ENCODE results near the gene SPSB4. TPM values are rescaled to one million over a fixed set of nuclear protein-coding genes. Genes with fewer than 3 reads are reported as not detected.

SPSB4 gene
- total RNA-seq, 1 donor from 2014 or later, result 0.26 TPM

DNA sequence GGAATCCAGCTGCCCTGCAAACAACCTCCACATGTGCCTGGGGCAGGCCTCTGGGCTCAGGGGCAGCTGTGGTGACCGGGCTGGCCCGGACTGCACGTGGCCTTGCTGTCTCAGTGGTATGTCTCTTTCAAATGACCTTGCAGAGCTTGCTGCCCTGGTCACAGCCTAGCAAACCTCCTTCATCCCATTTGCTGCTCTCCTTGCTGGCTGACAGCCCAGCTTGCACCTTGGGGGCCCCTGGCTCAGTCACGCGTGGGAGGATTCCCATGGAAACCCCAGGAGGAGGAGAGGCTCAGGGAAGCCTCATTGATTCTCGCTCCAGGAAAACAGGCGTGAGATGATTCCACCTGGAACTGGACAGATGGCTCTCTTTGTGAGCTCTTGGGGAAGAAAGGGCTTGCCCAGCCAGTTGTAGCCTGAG is 5.6 kb downstream of the SPSB4 start:
- Histone ChIP-seq H3K36me3 (ENCODE audit: control insufficient read depth, insufficient read depth, low read length) (no peaks in the 10 kb centered on the region), H3K27me3 (ENCODE audit: control insufficient read depth, insufficient read depth, low read length) (peaks cover 11% of the 10 kb centered on the region), H3K4me3 (ENCODE audit: low read depth, low read length) (no peak overlapping the region)
- FAIRE-seq (no peak), DNase-seq (ENCODE audit: low read depth) (no peak)
- TF ChIP-seq, protein P1, sequence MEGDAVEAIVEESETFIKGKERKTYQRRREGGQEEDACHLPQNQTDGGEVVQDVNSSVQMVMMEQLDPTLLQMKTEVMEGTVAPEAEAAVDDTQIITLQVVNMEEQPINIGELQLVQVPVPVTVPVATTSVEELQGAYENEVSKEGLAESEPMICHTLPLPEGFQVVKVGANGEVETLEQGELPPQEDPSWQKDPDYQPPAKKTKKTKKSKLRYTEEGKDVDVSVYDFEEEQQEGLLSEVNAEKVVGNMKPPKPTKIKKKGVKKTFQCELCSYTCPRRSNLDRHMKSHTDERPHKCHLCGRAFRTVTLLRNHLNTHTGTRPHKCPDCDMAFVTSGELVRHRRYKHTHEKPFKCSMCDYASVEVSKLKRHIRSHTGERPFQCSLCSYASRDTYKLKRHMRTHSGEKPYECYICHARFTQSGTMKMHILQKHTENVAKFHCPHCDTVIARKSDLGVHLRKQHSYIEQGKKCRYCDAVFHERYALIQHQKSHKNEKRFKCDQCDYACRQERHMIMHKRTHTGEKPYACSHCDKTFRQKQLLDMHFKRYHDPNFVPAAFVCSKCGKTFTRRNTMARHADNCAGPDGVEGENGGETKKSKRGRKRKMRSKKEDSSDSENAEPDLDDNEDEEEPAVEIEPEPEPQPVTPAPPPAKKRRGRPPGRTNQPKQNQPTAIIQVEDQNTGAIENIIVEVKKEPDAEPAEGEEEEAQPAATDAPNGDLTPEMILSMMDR (IDR thresholded peaks at IDR 0.05; ENCODE audit: insufficient read depth, low read length, severe bottlenecking), result no peak

DNA sequence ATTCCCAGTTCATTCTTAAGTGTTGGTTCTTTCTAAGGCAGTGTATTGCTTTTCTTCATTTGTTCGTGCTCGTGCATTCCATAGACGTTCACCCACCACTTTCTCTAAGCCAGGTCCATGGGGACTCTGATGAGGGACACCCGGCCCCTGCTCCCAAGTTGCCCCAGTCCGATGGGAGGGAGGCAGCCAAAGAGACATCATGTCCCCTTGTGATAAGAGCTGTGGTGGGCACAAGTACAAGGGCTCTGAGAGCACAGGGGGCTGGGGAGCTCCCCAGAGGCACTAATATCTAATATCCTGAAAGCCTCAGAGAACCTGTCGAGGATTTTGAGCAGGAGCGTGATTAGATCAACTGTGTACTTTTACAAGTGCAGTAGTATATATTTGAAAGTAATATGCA is 6.3 kb downstream of the SPSB4 start:
- H3K27me3 ChIP-seq (ENCODE audit: control insufficient read depth, insufficient read depth, low read length), result peaks cover 6% of the 10 kb centered on the region
- H3K4me3 ChIP-seq (ENCODE audit: low read depth, low read length), result no peak overlapping the region
- TF ChIP-seq, protein P1 (IDR thresholded peaks at IDR 0.05; ENCODE audit: insufficient read depth, low read length, severe bottlenecking), result no peak
- H3K36me3 ChIP-seq (ENCODE audit: control insufficient read depth, insufficient read depth, low read length), result no peaks in the 10 kb centered on the region
- DNase-seq (ENCODE audit: low read depth) (no peak), FAIRE-seq (no peak)

DNA sequence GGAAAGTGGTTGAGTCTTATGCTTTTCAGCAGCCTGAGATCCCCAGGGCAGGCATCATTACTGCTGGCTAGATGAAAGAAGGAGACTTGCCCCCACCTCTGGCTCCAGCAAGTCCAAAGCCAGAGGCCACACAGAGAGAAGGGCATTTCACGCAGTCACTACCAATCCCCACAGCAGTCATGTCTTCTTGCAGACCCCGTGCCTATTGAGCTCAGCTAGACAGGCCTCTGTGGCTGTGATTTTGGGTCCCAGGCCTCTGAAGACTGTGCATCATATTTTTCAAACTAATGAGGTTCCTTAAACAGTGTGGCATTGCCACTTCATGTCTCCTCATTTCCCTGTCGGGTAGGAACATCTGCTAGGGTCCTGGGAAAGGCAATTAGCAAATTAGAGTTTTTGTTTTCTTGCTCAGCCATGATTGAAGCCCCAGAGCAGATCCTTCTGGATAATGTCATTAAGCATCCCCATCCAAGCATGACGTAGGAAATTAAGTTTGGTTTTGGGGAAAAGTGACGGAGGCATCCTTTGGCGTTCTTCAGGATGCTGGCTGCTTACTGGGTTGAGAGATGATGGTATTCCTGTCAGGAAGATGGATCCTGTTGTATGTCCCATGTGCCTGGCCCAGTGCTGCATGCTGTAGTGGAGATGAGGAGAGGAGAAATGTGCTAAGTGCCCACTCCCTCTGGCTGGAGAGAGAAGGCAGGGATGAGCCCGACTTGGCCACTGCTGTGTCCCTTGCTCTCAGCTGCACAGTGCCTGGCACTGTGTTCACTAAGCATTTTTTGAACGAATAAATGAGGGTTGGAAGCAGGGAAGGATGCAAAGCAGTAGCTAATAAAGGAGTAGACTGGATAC is 7.0 kb downstream of the SPSB4 start:
- Histone ChIP-seq H3K36me3 (ENCODE audit: control insufficient read depth, insufficient read depth, low read length) (no peaks in the 10 kb centered on the region), H3K27me3 (ENCODE audit: control insufficient read depth, insufficient read depth, low read length) (no peaks in the 10 kb centered on the region), H3K4me3 (ENCODE audit: low read depth, low read length) (no peak overlapping the region)
- FAIRE-seq, result no peak
- DNase-seq (ENCODE audit: low read depth), result no peak
- TF ChIP-seq, protein P1 (IDR thresholded peaks at IDR 0.05; ENCODE audit: insufficient read depth, low read length, severe bottlenecking), result no peak

DNA sequence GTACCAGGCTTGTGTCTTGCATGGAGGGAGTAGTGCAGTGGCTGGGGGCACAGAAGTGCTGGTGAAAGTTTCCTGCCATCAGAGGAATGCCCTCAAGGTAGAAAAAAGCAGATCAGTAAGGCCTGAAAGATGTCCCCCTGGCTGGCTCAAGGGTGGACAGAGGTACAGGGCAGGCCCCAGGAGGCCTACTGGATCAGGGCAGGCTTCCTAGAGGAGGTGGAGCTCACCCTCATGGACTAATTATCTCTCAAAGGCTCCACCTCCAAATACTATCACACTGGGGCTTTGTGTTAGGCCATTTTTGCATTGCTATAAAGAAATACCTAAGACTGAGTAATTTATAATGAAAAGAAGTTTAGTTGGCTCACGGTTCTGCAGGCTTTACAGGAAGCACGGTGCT is 7.8 kb downstream of the SPSB4 start:
- FAIRE-seq, result no peak
- TF ChIP-seq, protein P1 (IDR thresholded peaks at IDR 0.05; ENCODE audit: insufficient read depth, low read length, severe bottlenecking), result no peak

DNA sequence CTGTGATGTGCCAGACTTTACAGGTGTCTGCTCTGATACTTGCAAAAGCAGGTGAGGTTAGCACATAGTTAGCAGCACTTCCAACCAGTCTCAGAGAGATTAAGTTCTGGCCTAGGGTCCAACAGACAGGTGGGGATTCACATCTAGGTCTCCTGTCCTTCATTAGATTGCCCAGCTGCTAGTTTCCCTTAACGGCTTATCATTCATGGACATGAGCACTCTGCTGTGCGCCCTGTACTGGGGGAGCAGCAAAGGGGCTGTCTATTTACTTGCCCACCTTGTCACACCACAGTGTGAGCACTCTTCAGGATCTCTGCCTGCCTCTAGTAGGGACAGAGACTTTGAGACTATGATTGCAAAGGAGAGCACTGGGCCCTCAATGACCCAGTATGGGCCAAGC is 8.7 kb downstream of the SPSB4 start:
- no peaks in the 10 kb centered on the region for H3K36me3 ChIP-seq (ENCODE audit: control insufficient read depth, insufficient read depth, low read length)
- FAIRE-seq (no peak), DNase-seq (ENCODE audit: low read depth) (no peak)
- TF ChIP-seq, protein P1 (IDR thresholded peaks at IDR 0.05; ENCODE audit: insufficient read depth, low read length, severe bottlenecking), result no peak
- H3K4me3 ChIP-seq (ENCODE audit: low read depth, low read length), result no peak overlapping the region
- H3K27me3 ChIP-seq (ENCODE audit: control insufficient read depth, insufficient read depth, low read length), result no peaks in the 10 kb centered on the region

More for the DNA sequence above, 7.8 kb downstream of the SPSB4 start:
- no peaks in the 10 kb centered on the region for H3K36me3 ChIP-seq (ENCODE audit: control insufficient read depth, insufficient read depth, low read length)
- H3K27me3 ChIP-seq (ENCODE audit: control insufficient read depth, insufficient read depth, low read length), result no peaks in the 10 kb centered on the region
- no peak for DNase-seq (ENCODE audit: low read depth)
- no peak overlapping the region for H3K4me3 ChIP-seq (ENCODE audit: low read depth, low read length)
